Nephron progenitor cell (in vitro differentiated cells): Measurements from ENCODE around the gene ATP6AP1.

Experiments
- DNase-seq: peaks from one replicate; pipeline ENCODE4 v3.0.0; 2021
- H3K27ac Mint-ChIP-seq: 2 replicates; pipeline ENCODE4 v1.8.0; 2021; ENCODE audit warnings: mild to moderate bottlenecking, moderate library complexity, mixed read lengths
- H3K27me3 Mint-ChIP-seq: 2 replicates; pipeline ENCODE4 v1.8.0; 2021; ENCODE audit warnings: mild to moderate bottlenecking, low read depth, mixed read lengths; ENCODE audit not compliant: poor library complexity
- H3K36me3 Mint-ChIP-seq: 2 replicates; pipeline ENCODE4 v1.8.0; 2021; ENCODE audit warnings: low read depth, mixed read lengths
- H3K4me1 Mint-ChIP-seq: 2 replicates; pipeline ENCODE4 v1.8.0; 2021; ENCODE audit warnings: mixed read lengths
- H3K4me3 Mint-ChIP-seq: 2 replicates; pipeline ENCODE4 v1.8.0; 2021; ENCODE audit warnings: mild to moderate bottlenecking, moderate library complexity, mixed read lengths
- H3K9me3 Mint-ChIP-seq: 2 replicates; pipeline ENCODE4 v1.8.0; 2021; ENCODE audit warnings: mild to moderate bottlenecking, moderate library complexity, mixed read lengths
- TF ChIP-seq, protein P1 (sequence below): fragments of 200-600 bp; sonication (generic); IDR thresholded peaks from 2 replicates; pipeline ENCODE4 v1.5.0; 2021; ENCODE audit warnings: antibody characterized with exemption

ATP6AP1 gene

DNA sequence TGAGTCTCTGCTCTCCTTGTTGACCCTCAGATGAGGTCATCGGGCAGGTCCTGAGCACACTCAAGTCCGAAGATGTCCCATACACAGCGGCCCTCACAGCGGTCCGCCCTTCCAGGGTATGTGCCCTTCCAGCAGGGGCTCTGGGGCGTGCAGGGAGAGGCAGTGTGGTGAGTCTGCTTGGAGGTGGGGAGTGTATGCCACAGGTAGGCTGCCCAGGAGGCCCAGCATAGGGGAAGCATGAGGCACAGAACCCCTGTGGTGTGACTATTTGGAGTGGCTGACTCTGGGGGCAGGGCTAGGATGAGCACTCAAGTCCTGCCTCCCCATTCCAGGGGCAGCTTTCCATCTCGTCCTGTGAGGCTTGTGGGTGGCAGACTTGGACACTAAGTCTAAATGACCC is 5.1 kb downstream of the ATP6AP1 start:
- Mint-ChIP-seq H3K36me3 (peaks cover 27% of the 10 kb centered on the region), H3K9me3 (peaks cover 62% of the 10 kb centered on the region), H3K4me3 (no peak overlapping the region), H3K27ac (no peak overlapping the region), H3K27me3 (peaks cover 6% of the 10 kb centered on the region), H3K4me1 (peaks cover 36% of the 10 kb centered on the region)
- no peak for DNase-seq
- TF ChIP-seq, protein P1, sequence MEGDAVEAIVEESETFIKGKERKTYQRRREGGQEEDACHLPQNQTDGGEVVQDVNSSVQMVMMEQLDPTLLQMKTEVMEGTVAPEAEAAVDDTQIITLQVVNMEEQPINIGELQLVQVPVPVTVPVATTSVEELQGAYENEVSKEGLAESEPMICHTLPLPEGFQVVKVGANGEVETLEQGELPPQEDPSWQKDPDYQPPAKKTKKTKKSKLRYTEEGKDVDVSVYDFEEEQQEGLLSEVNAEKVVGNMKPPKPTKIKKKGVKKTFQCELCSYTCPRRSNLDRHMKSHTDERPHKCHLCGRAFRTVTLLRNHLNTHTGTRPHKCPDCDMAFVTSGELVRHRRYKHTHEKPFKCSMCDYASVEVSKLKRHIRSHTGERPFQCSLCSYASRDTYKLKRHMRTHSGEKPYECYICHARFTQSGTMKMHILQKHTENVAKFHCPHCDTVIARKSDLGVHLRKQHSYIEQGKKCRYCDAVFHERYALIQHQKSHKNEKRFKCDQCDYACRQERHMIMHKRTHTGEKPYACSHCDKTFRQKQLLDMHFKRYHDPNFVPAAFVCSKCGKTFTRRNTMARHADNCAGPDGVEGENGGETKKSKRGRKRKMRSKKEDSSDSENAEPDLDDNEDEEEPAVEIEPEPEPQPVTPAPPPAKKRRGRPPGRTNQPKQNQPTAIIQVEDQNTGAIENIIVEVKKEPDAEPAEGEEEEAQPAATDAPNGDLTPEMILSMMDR = no peak

DNA sequence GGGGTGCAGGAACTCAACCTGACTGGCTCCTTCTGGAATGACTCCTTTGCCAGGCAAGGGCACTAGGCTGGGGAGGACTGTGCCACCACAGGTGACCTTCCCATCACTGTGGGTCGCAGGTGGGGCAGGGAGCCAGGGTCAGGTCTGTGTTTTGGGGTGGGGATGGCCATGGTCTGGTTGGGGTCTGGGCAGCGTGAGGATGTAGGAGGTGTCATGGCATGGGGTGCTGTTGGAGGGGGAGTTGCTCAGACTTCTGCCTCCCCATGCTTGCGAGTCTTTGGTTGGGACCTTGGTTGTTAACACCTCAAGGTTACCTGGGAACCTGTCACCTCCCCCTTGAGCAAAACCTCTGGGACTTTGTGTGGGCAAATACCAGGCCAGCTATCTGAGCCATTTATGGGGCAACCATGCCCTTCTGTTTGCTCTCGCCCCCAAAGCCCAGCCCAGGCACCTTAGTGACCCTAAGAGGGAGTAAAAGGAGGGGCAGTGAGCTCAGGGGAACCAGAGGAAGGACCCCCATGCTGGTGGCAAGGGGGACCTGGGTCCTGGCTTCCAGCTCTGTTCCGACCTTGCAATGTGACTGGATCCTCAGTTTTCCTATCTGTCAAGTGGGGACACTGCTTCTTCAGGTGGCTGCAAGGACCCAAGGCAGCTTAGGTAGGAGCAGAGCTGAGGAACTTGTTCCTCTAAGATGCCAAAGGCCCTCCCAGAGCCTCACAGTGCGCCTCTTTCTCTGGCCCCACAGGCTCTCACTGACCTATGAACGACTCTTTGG is 6.1 kb downstream of the ATP6AP1 start:
- TF ChIP-seq, protein P1 = no peak
- Mint-ChIP-seq H3K4me3 (no peak overlapping the region), H3K27ac (no peak overlapping the region), H3K27me3 (peaks cover 6% of the 10 kb centered on the region), H3K4me1 (peaks cover 33% of the 10 kb centered on the region), H3K9me3 (peaks cover 63% of the 10 kb centered on the region), H3K36me3 (peaks cover 27% of the 10 kb centered on the region)
- no peak for DNase-seq

DNA sequence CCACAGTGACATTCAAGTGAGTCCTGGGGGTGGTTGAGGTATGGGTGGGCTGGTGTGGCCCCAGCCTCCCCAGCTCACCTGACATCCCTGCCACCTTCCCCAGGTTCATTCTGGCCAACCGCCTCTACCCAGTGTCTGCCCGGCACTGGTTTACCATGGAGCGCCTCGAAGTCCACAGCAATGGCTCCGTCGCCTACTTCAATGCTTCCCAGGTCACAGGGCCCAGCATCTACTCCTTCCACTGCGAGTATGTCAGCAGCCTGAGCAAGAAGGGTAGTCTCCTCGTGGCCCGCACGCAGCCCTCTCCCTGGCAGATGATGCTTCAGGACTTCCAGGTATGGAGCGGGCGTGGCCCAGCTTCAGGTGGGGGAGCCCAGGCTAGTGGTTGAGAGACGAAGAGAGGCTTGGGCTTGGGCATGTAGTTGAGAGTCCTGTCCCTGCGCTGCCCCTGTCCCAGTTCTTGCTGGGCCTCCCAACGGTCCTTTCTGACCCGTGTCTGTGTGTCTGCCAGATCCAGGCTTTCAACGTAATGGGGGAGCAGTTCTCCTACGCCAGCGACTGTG is 6.8 kb downstream of the ATP6AP1 start:
- H3K4me3 Mint-ChIP-seq = no peak overlapping the region
- peaks cover 65% of the 10 kb centered on the region for H3K9me3 Mint-ChIP-seq
- no peak overlapping the region for H3K27ac Mint-ChIP-seq
- H3K36me3 Mint-ChIP-seq = peaks cover 27% of the 10 kb centered on the region
- peaks cover 6% of the 10 kb centered on the region for H3K27me3 Mint-ChIP-seq
- peaks cover 29% of the 10 kb centered on the region for H3K4me1 Mint-ChIP-seq
- no peak for DNase-seq
- TF ChIP-seq, protein P1 = no peak

DNA sequence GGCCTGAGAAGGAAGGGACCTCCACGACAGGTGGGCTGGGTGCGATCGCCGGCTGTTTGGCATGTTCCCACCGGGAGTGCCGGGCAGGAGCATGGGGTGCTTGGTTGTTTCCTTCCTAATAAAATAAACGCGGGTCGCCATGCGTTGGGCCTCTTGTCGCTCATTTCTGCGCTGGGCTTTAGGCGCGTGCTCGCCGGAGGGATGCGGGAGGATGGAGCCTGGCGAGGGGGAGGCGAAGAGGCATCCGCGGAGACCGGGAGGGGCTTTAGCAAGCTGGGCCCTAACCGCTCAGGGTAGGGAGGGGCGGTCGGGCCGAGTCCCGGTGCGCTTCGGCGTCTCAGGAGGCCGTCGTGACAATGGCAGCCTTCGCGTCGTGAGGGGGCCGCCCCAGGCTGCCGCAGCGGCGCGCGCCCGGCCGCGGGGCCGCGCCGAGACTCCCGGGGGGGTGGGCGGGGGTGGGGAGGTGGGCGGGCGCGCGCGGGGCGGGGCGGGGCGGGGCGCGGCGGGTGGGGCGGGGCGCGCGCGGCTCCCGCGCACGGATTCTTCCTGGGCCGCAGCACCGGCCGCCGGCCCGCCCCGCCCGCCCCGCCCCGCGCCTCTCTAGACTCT is 8.0 kb downstream of the ATP6AP1 start:
- Mint-ChIP-seq H3K4me3 (peak overlapping the region; percentile 80), H3K4me1 (peaks cover 20% of the 10 kb centered on the region), H3K27me3 (peaks cover 6% of the 10 kb centered on the region), H3K9me3 (peaks cover 67% of the 10 kb centered on the region), H3K36me3 (peaks cover 19% of the 10 kb centered on the region), H3K27ac (peak overlapping the region; percentile 66)
- TF ChIP-seq, protein P1 = no peak
- DNase-seq = peak; percentile 49

DNA sequence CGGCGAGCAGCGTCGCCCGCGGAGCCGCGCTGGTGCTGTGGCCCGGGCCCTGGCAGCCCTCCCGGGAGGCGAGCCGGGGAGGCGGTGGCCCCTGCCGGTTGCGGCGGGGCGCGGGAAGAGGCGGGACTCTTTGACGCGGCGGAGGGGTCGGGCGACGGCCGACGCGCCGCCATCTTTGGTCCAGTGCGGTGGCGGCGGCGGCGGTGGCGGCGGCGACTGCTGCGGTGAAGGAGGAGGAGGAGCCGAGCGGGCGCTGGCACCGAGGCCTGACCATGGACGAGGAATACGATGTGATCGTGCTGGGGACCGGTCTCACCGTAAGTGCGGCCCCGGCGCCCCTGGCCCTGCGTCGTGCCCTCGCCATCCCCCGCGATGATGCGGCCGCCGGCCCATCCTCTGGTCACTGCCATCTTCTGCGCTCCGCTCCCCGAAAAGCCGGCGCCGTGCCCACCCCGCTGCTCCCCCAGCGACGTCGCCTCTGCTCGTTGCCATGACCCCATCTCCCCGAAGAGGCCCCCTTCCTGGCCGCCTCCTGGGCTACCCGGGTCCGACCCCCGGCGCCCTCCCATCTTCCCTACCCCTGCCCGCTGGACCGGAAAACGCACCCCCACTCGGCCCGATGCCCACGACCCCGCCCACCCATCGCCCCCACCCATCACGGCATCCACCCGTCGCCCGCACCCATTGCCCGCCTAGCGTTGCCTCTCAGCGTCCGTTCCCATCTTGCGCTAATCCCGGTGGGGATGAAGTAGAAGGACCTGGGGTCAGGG is 8.7 kb downstream of the ATP6AP1 start, which contains the start of gene GDI1:
GDI1 (plus strand) TSS at position 172 of the 770 bp plus-strand sequence; CDS start at position 273, 101 bp downstream.
- H3K4me3 Mint-ChIP-seq = peak within 1 kb of the TSS; percentile 91
- TF ChIP-seq, protein P1 = no peak
- peaks cover 20% of the 10 kb centered on the region for H3K4me1 Mint-ChIP-seq
- DNase-seq = peak; percentile 70
- peaks cover 19% of the 10 kb centered on the region for H3K36me3 Mint-ChIP-seq
- H3K27ac Mint-ChIP-seq = peak within 1 kb of the TSS; percentile 66
- peaks cover 6% of the 10 kb centered on the region for H3K27me3 Mint-ChIP-seq
- H3K9me3 Mint-ChIP-seq = peaks cover 67% of the 10 kb centered on the region
